DMS114 treated with DMSO at 0.1 percent for 48 hours (cell line): ENCODE data around the gene GLB1L2.
"Not testable (repeated sequence)": the region's sequence is repeated elsewhere in the genome, so short reads cannot be mapped to it uniquely, and the experiment has no call there.

Experiments
- DNase-seq: peaks from one replicate; lab custom pipeline; 2025; ENCODE audit not compliant: unreplicated experiment; lab: John Stamatoyannopoulos, UW

GLB1L2 gene

GRCh38 chr11:134331354-134332188, at the start of gene GLB1L2:
GLB1L2 (plus strand) TSS chr11:134331988; CDS start chr11:134332062, 74 bp downstream.
- DNase-seq: no peak

- DNase-seq: no peak
Observed at GRCh38 chr11:134282121-134283045, 49.4 kb upstream of the GLB1L2 start.

- DNase-seq: no peak
Observed at GRCh38 chr11:134283461-134284230, 48.1 kb upstream of the GLB1L2 start.

- DNase-seq: not testable (repeated sequence)
Observed at GRCh38 chr11:134284349-134284748, 47.4 kb upstream of the GLB1L2 start.

GRCh38 chr11:134287561-134287960, 44.2 kb upstream of the GLB1L2 start:
- DNase-seq: no peak

GRCh38 chr11:134288486-134288885, 43.3 kb upstream of the GLB1L2 start:
- no peak for DNase-seq

- DNase-seq: no peak
Observed at GRCh38 chr11:134289167-134289566, 42.6 kb upstream of the GLB1L2 start.

GRCh38 chr11:134289789-134290188, 42.0 kb upstream of the GLB1L2 start:
- no peak for DNase-seq

- DNase-seq: no peak
Observed at GRCh38 chr11:134290646-134291045, 41.1 kb upstream of the GLB1L2 start.

GRCh38 chr11:134291196-134291595, 40.6 kb upstream of the GLB1L2 start:
- DNase-seq: no peak

GRCh38 chr11:134292661-134293060, 39.1 kb upstream of the GLB1L2 start:
- no peak for DNase-seq

- no peak for DNase-seq
Observed at GRCh38 chr11:134293119-134294113, 38.4 kb upstream of the GLB1L2 start.

GRCh38 chr11:134294664-134295063, 37.1 kb upstream of the GLB1L2 start:
- DNase-seq: no peak

- DNase-seq: no peak
Observed at GRCh38 chr11:134312223-134312622, 19.6 kb upstream of the GLB1L2 start.

- DNase-seq: no peak
Observed at GRCh38 chr11:134312807-134313206, 19.0 kb upstream of the GLB1L2 start.

GRCh38 chr11:134313379-134313778, 18.4 kb upstream of the GLB1L2 start:
- no peak for DNase-seq

GRCh38 chr11:134313821-134314607, 17.8 kb upstream of the GLB1L2 start:
- no peak for DNase-seq

GRCh38 chr11:134317103-134317502, 14.7 kb upstream of the GLB1L2 start:
- no peak for DNase-seq

GRCh38 chr11:134321373-134321772, 10.4 kb upstream of the GLB1L2 start:
- not testable (repeated sequence) for DNase-seq
